GM18502 (cell line): ENCODE data around the gene C1QTNF1.
A peak's percentile ranks its signal among the peaks of the same experiment; 100 is the strongest.

Source experiments
- ATAC-seq: cut with Tn5 transposase; IDR thresholded peaks from one replicate; pipeline ENCODE4 v1.9.1; 2021; ENCODE audit warnings: mild to moderate bottlenecking; ENCODE audit not compliant: unreplicated experiment, poor library complexity

C1QTNF1 gene

GRCh38 chr17:79005063-79005861 lies 18.7 kb upstream of the C1QTNF1 start:
- no peak for ATAC-seq

GRCh38 chr17:79006046-79006445 lies 17.9 kb upstream of the C1QTNF1 start:
- no peak for ATAC-seq

GRCh38 chr17:79006794-79007503 lies 17.0 kb upstream of the C1QTNF1 start:
- no peak for ATAC-seq

GRCh38 chr17:79007504-79008381 lies 16.2 kb upstream of the C1QTNF1 start:
- no peak for ATAC-seq

- ATAC-seq: no peak
Measured at GRCh38 chr17:79008666-79009387, 15.1 kb upstream of the C1QTNF1 start.

GRCh38 chr17:79009397-79010303 lies 14.3 kb upstream of the C1QTNF1 start, which contains the start of gene CANT1:
CANT1 (minus strand) TSS chr17:79009764; CDS start chr17:78997622, 12,142 bp downstream.
- peak; percentile 94 for ATAC-seq

GRCh38 chr17:79010304-79010646 lies 13.7 kb upstream of the C1QTNF1 start:
- no peak for ATAC-seq

GRCh38 chr17:79011451-79012147 lies 12.4 kb upstream of the C1QTNF1 start:
- no peak for ATAC-seq

- ATAC-seq: no peak
Measured at GRCh38 chr17:79012563-79013134, 11.3 kb upstream of the C1QTNF1 start.

- no peak for ATAC-seq
Measured at GRCh38 chr17:79014158-79014758, 9.7 kb upstream of the C1QTNF1 start.

- no peak for ATAC-seq
Measured at GRCh38 chr17:79017546-79018369, 6.2 kb upstream of the C1QTNF1 start.

- no peak for ATAC-seq
Measured at GRCh38 chr17:79018370-79018695, 5.6 kb upstream of the C1QTNF1 start.

GRCh38 chr17:79019261-79019631 lies 4.7 kb upstream of the C1QTNF1 start:
- ATAC-seq: no peak

GRCh38 chr17:79019632-79020584 lies 4.1 kb upstream of the C1QTNF1 start:
- ATAC-seq: no peak

- ATAC-seq: no peak
Measured at GRCh38 chr17:79020631-79021301, 3.2 kb upstream of the C1QTNF1 start.
